ENCODE results near the gene SASS6. TPM values are rescaled to one million over a fixed set of nuclear protein-coding genes. Genes with fewer than 3 reads are reported as not detected.

The SASS6 gene
- total RNA-seq, 1 donor: 2.5 TPM

DNA sequence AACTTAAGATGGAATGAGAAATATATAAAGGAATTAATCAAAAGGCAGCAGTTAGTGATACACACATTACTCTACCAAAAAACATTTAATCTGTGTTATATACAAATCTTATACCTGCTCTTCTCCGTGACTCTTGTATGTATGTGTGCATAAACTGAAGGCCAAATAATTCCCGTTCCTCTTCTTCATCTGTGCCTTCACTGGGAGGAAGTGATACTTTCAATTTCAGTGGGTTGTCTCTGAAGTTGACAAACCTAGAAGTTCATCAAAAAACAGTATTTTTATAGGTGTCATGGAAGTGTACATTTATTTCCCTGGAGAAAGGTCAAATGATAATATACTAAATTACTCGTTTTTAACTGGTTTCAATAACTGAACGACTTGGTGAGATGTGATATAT is 19.5 kb upstream of the SASS6 start:
- no peaks in the 10 kb centered on the region for H3K4me1 ChIP-seq (ENCODE audit: insufficient read depth, low read length)
- no peak overlapping the region for H3K4me3 ChIP-seq (ENCODE audit: insufficient read depth, low read length)
- TF ChIP-seq, protein P1, sequence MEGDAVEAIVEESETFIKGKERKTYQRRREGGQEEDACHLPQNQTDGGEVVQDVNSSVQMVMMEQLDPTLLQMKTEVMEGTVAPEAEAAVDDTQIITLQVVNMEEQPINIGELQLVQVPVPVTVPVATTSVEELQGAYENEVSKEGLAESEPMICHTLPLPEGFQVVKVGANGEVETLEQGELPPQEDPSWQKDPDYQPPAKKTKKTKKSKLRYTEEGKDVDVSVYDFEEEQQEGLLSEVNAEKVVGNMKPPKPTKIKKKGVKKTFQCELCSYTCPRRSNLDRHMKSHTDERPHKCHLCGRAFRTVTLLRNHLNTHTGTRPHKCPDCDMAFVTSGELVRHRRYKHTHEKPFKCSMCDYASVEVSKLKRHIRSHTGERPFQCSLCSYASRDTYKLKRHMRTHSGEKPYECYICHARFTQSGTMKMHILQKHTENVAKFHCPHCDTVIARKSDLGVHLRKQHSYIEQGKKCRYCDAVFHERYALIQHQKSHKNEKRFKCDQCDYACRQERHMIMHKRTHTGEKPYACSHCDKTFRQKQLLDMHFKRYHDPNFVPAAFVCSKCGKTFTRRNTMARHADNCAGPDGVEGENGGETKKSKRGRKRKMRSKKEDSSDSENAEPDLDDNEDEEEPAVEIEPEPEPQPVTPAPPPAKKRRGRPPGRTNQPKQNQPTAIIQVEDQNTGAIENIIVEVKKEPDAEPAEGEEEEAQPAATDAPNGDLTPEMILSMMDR (IDR thresholded peaks at IDR 0.05; ENCODE audit: extremely low read depth, low read depth, low read length): no peak
- no peak overlapping the region for H3K4me2 ChIP-seq (ENCODE audit: insufficient read depth, low read length)
- peaks cover 12% of the 10 kb centered on the region for H3K36me3 ChIP-seq (ENCODE audit: insufficient read depth, low read length)
- H3K27me3 ChIP-seq (ENCODE audit: insufficient read depth, low read length): no peaks in the 10 kb centered on the region
- no peaks in the 10 kb centered on the region for H4K20me1 ChIP-seq (ENCODE audit: insufficient read depth, low read length)
- H3K27ac ChIP-seq (ENCODE audit: low read depth, low read length): no peak overlapping the region
- H3K9me3 ChIP-seq (ENCODE audit: low read depth, low read length): no peaks in the 10 kb centered on the region
- H2AFZ ChIP-seq (ENCODE audit: low read length): no peak overlapping the region
- H3K79me2 ChIP-seq (ENCODE audit: insufficient read depth, low read length): no peaks in the 10 kb centered on the region
- no peak for DNase-seq (ENCODE audit: insufficient read length, low spot score, missing footprints)

DNA sequence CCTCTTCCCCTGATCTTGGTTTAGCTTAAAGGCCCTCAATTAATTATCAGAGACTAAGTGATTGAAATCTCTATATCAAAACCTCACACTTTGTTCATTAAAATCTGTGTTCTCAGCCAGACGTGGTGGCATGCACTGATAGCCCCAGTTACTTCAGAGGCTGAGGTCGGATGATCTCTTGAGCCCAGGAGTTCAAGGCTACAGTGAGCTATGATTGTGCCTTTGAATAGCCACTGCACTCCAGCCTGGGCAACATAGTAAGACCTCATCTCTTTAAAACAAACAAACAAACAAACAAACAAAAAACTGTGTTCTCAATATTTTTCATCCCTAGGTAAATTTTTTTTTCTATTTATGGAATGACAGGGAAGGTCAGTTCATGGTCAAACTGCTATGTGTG is 18.9 kb upstream of the SASS6 start:
- Histone ChIP-seq H3K79me2 (ENCODE audit: insufficient read depth, low read length) (no peaks in the 10 kb centered on the region), H4K20me1 (ENCODE audit: insufficient read depth, low read length) (no peaks in the 10 kb centered on the region), H3K4me1 (ENCODE audit: insufficient read depth, low read length) (no peaks in the 10 kb centered on the region), H3K9me3 (ENCODE audit: low read depth, low read length) (no peaks in the 10 kb centered on the region), H3K4me2 (ENCODE audit: insufficient read depth, low read length) (no peak overlapping the region), H3K36me3 (ENCODE audit: insufficient read depth, low read length) (peaks cover 17% of the 10 kb centered on the region), H3K4me3 (ENCODE audit: insufficient read depth, low read length) (no peak overlapping the region), H3K27ac (ENCODE audit: low read depth, low read length) (no peak overlapping the region), H2AFZ (ENCODE audit: low read length) (no peak overlapping the region), H3K27me3 (ENCODE audit: insufficient read depth, low read length) (no peaks in the 10 kb centered on the region)
- TF ChIP-seq, protein P1 (IDR thresholded peaks at IDR 0.05; ENCODE audit: extremely low read depth, low read depth, low read length): no peak
- no peak for DNase-seq (ENCODE audit: insufficient read length, low spot score, missing footprints)

DNA sequence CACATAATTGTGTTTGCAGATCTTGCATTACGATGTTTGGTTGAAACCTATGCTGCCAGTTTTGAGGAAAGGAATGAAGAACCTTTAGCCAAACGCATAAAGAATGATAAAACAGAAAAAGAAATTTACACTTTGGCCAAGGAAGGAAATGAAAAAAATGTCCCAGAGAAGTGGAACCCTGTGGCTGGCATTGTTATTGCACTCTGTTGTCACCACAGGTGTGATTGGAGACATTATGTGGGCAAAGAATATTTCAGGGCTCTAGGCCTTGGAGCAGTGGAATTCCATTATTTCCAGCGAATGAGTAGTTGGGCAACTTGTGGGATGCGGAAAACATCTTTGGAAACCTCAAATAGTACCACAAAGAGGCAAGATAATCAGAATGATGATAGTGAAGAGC is 15.1 kb upstream of the SASS6 start:
- no peak overlapping the region for H3K27ac ChIP-seq (ENCODE audit: low read depth, low read length)
- H3K36me3 ChIP-seq (ENCODE audit: insufficient read depth, low read length): peaks cover 43% of the 10 kb centered on the region
- no peak overlapping the region for H3K4me2 ChIP-seq (ENCODE audit: insufficient read depth, low read length)
- no peaks in the 10 kb centered on the region for H3K4me1 ChIP-seq (ENCODE audit: insufficient read depth, low read length)
- DNase-seq (ENCODE audit: insufficient read length, low spot score, missing footprints): no peak
- no peaks in the 10 kb centered on the region for H3K9me3 ChIP-seq (ENCODE audit: low read depth, low read length)
- no peaks in the 10 kb centered on the region for H3K27me3 ChIP-seq (ENCODE audit: insufficient read depth, low read length)
- no peaks in the 10 kb centered on the region for H4K20me1 ChIP-seq (ENCODE audit: insufficient read depth, low read length)
- H3K4me3 ChIP-seq (ENCODE audit: insufficient read depth, low read length): no peak overlapping the region
- no peak overlapping the region for H2AFZ ChIP-seq (ENCODE audit: low read length)
- H3K79me2 ChIP-seq (ENCODE audit: insufficient read depth, low read length): no peaks in the 10 kb centered on the region
- TF ChIP-seq, protein P1 (IDR thresholded peaks at IDR 0.05; ENCODE audit: extremely low read depth, low read depth, low read length): no peak

DNA sequence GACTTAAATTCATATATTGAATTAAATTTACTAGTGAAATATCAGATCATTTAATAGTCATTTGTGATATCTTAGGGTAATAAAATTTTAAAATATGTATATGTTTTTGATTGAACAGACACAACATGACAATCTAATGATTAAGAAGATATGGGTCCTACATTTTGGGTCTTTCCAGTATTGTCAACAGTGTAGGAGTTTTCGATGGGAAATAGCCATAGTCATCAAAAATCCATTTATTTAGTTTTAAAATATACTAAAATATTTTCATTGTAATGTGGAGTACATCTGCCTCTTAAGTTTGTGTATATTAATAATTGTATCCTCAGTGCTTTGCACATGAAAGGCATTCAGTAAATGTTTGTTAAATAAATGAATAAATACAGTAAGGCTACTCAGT is 14.2 kb upstream of the SASS6 start:
- Histone ChIP-seq H4K20me1 (ENCODE audit: insufficient read depth, low read length) (no peaks in the 10 kb centered on the region), H3K36me3 (ENCODE audit: insufficient read depth, low read length) (peaks cover 48% of the 10 kb centered on the region), H3K4me3 (ENCODE audit: insufficient read depth, low read length) (no peak overlapping the region), H3K4me1 (ENCODE audit: insufficient read depth, low read length) (no peaks in the 10 kb centered on the region), H3K27ac (ENCODE audit: low read depth, low read length) (no peak overlapping the region), H3K79me2 (ENCODE audit: insufficient read depth, low read length) (no peaks in the 10 kb centered on the region), H3K27me3 (ENCODE audit: insufficient read depth, low read length) (no peaks in the 10 kb centered on the region), H3K4me2 (ENCODE audit: insufficient read depth, low read length) (no peak overlapping the region), H3K9me3 (ENCODE audit: low read depth, low read length) (no peaks in the 10 kb centered on the region), H2AFZ (ENCODE audit: low read length) (no peak overlapping the region)
- TF ChIP-seq, protein P1 (IDR thresholded peaks at IDR 0.05; ENCODE audit: extremely low read depth, low read depth, low read length): no peak
- no peak for DNase-seq (ENCODE audit: insufficient read length, low spot score, missing footprints)
